Activated gamma-delta T cell treated with Interleukin-2 at 50 U/mL for 16 hours (primary cell): ENCODE results near the gene TMEM132D.
"Not testable (repeated sequence)": the region's sequence is repeated elsewhere in the genome, so short reads cannot be mapped to it uniquely, and the experiment has no call there.

Experiments
- DNase-seq: peaks from one replicate; pipeline ENCODE4 v3.0.0-alpha.2; 2020

Gene TMEM132D

DNA sequence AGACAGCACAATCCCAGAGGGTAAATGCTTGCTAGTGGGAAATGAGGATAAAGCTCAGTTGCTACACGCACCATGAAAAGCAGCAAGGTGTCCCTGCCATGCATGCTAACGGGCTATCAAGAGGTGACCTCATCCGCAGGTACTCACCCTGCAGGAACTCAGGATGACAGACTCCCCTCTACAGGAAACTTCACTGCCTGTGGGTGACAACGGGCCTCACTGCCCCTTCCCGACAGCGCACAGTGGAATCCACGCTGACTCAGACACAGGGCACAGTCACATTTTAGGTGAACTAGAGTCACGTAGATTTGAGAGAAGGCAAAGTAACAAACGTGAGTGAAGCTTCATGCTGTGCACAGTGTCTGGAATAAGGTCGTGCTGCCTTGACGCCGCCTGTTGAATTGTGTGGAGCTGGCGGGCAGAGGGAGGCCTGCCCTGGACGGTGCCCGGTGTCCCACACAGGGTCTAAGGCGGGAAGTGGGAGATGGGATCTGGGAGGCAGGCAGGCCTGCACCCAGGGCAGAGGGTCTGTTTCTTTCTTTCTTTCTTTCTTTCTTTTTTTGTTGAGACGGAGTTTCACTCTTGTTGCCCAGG is 331.8 kb downstream of the TMEM132D start:
- no peak for DNase-seq

DNA sequence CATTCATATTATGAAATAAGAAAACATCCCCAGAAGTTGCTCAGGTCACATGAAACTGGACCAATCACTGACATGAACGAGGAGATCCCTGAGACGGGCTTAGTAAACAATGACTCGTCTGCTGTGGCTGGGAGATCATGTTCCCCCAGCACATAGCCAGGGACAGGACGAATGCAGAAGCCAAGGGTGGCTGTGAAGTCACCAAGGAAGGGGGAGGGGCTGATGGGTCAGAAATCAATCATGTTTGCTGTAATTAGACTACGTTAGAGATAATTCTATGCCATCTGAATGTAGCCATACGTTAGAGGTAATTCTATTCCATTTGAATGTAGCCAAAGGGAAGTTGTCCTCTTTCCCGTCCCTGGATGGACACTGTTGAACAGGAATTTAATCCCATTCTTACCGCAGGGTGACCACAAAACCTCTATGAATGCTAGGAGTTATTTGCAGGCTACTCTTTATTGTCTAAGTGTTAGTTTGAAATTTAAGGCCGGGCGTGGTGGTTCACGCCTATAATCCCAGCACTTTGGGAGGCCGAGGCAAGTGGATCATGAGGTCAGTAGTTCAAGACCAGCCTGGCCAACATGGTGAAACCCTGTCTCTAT is 332.9 kb downstream of the TMEM132D start:
- no peak for DNase-seq

DNA sequence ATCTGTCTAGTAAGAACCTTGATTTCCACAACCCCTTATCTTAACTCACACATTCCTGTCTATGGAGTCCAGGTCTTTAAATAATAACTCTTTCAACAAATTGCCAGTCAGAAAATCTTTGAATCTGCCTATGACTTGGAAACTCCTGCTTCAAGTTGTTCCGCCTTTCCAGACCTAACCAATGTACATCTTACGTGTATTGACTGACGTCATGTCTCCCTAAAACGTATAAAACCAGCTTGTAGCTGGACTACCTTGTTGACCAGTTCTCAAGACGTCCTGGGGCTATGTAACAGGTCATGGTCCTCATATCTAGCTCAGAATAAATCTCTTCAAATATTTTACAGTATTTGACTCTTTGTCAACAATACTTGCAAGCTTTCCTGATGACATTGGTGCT is 337.0 kb downstream of the TMEM132D start:
- DNase-seq = no peak

DNA sequence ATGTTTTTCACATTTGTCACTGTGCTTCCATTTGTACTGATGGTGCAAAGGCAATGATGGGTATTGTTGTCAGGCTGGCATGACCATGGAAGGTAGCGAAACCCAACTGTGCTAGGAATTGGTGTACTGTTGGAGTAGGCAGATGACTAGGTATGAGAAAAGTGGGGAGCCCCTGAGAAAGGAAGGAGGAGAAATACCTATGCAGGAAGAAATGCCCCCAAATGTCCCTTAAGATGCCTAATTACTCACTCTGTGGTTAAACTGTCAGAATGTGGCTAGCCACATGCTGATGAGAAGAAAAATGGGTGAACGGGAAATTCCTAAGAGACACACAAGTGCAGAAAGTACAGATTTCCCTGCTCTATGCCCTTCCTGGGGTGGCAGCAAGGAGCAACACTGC is 339.1 kb downstream of the TMEM132D start:
- DNase-seq = no peak

DNA sequence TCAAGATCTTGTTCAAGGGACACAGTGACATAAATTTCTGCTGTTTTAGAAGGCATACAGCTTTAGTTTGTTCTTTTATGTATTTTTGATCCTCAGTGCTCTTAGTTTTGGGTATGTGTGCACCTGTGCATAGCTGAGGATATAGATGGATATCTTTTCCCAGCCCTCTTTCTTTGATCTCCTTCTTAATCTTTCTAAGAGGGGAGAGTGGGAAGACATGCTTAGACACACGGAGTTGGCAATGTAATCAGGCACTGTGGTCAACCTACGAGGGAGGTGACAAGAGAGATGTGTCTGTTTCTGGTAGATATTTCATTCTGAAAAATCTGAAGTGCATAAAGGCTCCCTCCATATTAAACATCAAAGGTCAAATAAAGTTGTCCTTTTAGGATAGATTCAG is 340.6 kb downstream of the TMEM132D start:
- no peak for DNase-seq

DNA sequence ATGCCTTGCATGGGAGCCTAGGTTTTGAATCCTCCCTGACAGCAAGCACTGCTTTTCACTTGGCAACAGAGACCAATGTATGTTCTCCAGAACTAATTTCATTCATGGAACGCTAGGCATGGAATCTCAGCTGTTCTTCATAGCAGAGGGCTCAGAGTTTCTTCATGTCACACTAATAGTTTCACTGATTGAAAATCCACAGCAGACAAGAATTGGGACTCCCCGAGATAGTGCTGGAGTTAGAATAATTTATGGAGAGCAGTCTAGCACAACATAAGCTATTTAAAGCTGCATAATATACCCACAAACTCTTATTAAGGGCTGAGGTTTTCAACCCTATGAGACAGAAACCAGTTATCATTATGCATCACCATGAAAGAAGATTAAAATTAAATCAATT is 342.5 kb downstream of the TMEM132D start:
- no peak for DNase-seq

DNA sequence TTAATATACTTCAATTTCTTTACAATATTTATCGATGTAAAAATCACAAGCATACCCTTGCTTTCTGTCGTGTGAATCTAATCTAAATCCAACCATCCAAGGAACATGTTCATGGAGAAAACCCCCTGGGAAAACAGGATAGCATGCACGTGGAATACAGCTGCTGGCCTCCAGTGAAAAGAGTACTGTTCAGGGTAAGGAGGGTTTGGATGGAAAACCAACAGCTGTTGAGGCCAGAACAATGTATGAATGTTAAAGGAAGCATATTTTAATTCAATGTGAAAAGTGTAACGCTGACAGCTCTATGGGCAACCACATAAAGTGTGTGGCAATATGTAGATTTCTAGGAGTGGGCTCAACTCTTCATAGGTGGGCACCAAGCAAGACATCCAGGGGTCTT is 344.0 kb downstream of the TMEM132D start:
- DNase-seq = no peak

GRCh38 chr12:129558036-129558435 is 345.8 kb downstream of the TMEM132D start:
- no peak for DNase-seq

DNA sequence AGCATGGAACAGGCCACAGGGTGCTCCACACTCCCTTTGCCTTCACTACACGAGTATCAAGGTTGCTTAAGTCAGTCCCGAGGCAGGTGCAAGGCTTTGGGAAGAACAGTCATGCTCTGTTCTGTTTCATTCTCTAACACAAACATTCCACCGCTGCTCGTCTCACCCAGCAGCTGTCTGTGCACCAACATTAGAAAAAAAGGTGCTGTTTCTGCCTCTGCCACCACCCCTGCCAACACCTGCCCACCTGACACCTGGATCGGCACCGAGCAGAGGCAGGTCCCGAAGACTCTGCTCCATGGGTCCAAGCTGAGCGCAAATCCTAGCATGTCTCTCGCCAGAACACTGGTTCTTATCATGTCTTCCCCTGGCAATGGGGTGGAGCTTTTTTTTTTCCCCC is 347.7 kb downstream of the TMEM132D start:
- DNase-seq = no peak

GRCh38 chr12:129552996-129553750 is 350.7 kb downstream of the TMEM132D start:
- DNase-seq = no peak

DNA sequence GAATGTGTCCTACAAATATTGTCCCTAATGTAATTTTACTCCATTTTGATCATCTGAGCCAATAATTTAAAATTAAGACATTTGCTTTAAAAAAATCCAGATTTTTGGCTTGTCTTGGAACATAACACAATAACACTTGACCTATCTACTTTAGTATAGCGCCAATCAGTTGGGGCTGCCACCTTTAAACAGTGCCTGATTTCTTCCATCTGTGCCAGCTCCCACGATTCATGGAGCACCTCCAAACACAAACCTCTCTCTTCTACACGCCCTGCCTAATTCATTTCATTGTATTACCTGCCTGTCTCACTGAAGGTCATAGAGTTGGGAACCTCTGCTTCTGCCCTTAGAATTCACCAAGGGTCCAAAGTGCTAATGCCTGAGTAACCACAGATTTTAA is 352.4 kb downstream of the TMEM132D start:
- DNase-seq = no peak

GRCh38 chr12:129550353-129550752 is 353.5 kb downstream of the TMEM132D start:
- DNase-seq = no peak

- DNase-seq = no peak
Measured at GRCh38 chr12:129549656-129550055, 354.2 kb downstream of the TMEM132D start.

GRCh38 chr12:129549020-129549419 is 354.8 kb downstream of the TMEM132D start:
- DNase-seq = not testable (repeated sequence)

DNA sequence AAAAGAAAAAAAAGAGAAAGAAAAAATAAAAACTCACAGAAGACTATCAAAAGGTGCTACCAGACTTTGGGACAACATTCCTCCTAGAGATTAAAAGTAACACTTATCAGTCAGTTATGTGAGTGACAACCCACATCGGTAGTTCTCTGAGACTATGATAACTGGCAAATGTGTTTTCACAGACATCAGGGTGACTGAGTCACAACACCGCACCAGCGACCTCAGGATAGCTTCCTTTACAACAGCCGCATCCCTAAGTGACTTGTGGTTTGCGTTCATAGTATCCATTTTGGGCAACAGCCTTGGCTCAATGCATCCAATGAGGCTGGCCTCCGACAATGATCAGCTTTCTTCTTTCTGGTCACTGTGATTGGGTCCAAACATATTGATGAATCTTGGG is 359.1 kb downstream of the TMEM132D start:
- no peak for DNase-seq

- DNase-seq = no peak
Measured at GRCh38 chr12:129540954-129541353, 362.9 kb downstream of the TMEM132D start.

DNA sequence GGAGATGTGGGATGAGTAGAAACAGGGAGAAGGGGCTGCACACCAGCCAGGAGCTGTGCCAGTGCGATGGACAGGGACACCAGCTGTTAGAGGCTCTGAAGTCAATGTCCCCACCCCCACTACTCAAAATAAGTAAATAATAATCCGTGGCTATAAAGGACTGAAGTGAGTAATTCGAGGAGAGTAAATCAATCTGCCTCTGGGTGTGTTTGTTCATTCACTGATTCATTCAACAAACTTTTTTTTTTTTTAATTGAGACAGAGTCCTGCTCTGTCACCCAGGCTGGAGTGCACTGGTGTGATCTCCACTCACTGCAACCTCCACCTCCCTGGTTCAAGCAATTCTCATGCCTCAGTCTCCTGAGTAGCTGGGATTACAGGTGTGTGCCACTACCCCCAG is 363.6 kb downstream of the TMEM132D start:
- DNase-seq = no peak

GRCh38 chr12:129538724-129539335 is 365.0 kb downstream of the TMEM132D start:
- not testable (repeated sequence) for DNase-seq

DNA sequence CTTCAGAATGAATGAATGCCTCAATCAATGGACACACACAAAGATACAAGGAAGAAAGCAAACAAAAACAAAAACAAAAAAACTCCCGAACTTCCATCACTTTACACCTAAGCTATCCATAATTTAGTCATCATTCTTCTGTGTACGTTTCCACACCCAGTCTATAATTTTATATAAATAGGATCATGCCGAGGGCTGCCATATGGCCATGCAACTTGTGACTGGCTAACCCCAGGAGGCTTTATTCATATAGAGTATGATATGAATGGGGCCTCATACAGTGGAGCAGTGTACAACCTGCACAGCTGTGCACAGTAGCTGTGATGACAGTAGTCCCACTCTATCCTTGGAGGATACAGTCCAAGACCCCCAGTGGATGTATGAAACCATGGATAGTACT is 365.7 kb downstream of the TMEM132D start:
- DNase-seq = no peak

DNA sequence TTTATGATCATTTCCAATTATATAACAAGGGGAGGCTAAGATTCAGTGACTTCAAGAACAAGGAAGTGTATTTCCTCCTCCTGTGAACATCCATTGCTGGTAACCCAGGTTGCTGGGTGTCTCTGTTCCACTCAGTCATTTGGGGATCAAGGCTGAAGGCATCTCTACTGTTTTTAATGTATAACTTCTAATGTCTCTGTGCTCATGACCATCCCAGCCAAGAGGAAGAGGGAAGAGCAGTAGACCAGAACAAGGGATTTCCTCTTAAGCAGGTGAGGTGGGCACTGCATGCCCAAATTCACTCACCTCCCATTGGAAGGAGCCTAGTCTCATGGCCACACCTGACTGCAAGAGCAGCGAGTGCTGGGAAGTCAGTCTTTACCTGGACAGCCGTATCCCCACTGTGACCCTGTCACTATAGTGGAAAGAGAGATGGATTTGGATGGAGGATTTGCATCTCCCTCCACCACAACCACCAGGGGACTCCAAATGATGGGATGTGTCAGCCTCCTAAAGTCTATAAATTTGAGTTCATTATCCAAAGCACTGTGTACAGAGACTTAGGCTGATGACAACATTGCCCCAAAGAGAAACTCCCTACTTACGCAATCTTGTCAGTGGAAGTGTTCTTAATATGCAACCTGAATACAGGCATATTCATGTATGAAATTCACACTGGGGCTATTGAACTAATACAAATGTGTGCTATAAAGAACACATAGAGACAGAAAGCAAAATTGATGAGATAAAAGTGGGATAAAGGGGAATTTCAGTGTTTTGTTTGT is 368.7 kb downstream of the TMEM132D start:
- DNase-seq = no peak

- DNase-seq = no peak
Measured at GRCh38 chr12:129532707-129533499, 370.9 kb downstream of the TMEM132D start.

GRCh38 chr12:129532082-129532481 is 371.7 kb downstream of the TMEM132D start:
- no peak for DNase-seq
